A549 treated with CpdA at 1 μM for 4 hours (cell line): ENCODE measurements around the gene EIF4E2. TPM values are rescaled to one million over a fixed set of nuclear protein-coding genes. Genes with fewer than 3 reads are reported as not detected.

Experiments
- total RNA-seq: library from RNA; stranded (reverse); fragments of 200-300 nt; extraction: Qiagen RNA extraction; gene quantifications from 5 replicates; pipeline ENCODE4 v1.2.3, GENCODE V29; 2022; ENCODE audit warnings: low read depth

Gene EIF4E2, protein sequence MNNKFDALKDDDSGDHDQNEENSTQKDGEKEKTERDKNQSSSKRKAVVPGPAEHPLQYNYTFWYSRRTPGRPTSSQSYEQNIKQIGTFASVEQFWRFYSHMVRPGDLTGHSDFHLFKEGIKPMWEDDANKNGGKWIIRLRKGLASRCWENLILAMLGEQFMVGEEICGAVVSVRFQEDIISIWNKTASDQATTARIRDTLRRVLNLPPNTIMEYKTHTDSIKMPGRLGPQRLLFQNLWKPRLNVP
- 89.4 to 249 TPM (median 97.4 TPM) in 5 replicates for total RNA-seq

DNA sequence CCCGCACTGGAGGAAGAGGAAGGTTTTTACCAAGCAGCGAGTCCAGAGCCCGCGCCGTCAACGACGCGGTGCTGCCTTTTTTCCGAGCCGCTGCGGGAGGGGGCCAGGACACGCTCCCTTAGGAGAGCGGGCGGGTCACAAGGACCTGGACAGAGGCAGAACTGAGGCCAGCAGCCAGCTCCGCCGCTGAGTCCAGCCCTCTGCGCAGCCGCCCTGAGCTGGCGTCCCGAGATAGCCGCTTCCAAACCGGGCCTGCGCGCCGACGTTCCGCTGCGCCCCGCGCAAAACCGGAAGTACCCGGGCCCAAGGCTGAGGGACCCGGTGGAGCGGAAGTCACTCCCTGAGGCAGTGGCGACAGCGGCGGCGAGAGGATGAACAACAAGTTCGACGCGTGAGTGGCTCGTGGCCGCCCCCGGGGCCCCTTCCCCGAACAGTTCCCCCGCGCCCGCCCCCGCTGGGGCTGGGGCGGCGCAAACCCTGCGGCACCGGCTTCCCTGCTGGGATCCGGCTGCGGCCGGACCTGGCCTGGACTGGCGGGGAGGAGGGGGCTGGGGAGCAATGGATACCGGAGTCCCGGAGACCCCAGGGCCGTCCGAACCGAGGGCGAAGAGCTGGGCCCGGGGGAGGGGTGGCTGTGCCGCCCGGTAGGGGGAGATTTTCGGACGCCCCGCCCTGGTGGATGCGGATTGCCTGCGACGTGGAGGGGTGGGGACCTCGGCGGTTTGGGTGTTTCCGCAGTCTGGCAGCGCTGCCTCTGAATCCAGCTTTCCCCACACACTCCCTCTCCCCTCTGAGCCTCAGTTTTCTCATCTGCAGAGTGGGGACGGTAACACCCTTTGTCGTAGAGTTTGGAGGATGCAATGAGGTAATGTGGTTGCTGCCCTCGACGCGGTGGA is at the start of gene EIF4E2, which contains the start of gene TIGD1:
TSS of gene EIF4E2 (plus strand) at position 336 of the 896 bp plus-strand sequence. CDS start at position 372, 36 bp downstream.
TSS of gene TIGD1 (minus strand) at position 204 of the 896 bp plus-strand sequence. CDS start 675 bp downstream, outside the sequence.

DNA sequence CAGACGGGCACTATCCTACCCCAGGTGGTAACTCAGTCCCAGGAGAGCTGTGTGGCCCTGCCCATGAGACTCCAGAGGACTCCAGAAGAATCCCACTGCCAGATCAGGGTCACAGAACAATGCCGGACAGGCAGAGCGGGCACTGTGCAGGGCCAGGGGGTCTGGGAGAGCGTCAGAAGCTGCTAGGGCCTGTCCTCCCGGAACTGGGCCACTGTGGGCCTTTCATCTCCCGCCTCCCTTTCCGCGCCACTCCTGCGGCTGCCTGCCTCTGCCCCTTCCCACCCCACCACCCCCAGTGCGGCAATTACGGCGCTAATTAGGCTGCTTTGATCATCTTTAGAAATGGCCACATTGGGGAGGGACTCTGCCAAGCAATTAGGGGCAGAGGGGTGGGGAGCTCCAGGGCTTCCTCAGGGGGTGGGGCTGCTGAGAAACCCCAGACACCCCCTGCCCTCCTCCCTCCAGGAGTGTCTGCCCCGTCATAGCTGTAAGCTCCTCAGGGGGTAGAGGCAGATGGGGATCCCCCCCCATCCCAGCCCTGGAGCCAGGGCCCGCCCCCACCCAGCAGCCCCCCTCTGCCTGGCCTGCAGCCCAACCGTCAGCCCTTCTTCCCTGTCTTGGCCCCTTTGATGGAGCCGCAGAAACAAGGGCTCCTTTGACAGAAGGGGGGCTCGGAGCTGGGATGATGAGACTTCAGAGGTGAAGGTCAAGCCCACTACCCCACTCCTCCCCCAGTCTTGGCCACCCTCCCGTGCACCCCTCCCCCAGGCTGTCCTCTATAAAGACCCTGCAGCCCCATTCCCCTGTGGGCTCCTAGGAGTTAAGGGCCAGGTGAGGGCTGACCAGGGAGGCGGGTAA is 30.7 kb upstream of the EIF4E2 start, which contains the start of gene PRSS56:
TSS of gene PRSS56 (plus strand) at position 808 of the 858 bp plus-strand sequence. CDS start 211 bp downstream, outside the sequence.

DNA sequence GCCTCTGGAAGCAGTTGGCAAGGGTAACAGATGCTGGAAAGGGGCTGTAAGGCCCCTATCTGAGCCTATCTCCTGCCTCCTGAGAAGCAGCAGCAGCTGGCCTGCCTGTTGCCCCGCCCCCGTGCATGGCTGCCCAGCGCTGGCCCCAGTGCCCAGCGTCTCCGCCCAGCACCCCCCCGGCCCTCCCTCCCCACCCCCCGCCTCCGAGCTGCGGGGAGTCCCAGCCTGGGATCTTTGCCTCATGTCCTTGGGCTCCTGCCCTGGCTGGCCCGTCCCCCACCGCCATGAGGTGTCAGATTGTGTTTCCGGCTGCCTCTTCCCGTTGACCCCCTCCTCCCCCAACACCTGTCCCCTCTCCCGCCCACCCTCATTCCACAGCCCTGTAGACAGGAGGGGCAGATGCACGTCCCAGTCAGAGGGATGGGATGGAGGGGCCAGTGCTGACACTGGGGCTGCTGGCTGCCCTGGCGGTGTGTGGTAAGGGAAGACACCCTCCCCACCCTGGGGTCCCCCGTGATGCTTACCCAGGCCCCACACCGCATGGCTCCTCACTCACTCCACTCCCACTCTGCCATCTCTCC is 24.6 kb upstream of the EIF4E2 start, which contains the start of gene CHRND:
TSS of gene CHRND (plus strand) at position 370 of the 581 bp plus-strand sequence. CDS start at position 426, 56 bp downstream.

DNA sequence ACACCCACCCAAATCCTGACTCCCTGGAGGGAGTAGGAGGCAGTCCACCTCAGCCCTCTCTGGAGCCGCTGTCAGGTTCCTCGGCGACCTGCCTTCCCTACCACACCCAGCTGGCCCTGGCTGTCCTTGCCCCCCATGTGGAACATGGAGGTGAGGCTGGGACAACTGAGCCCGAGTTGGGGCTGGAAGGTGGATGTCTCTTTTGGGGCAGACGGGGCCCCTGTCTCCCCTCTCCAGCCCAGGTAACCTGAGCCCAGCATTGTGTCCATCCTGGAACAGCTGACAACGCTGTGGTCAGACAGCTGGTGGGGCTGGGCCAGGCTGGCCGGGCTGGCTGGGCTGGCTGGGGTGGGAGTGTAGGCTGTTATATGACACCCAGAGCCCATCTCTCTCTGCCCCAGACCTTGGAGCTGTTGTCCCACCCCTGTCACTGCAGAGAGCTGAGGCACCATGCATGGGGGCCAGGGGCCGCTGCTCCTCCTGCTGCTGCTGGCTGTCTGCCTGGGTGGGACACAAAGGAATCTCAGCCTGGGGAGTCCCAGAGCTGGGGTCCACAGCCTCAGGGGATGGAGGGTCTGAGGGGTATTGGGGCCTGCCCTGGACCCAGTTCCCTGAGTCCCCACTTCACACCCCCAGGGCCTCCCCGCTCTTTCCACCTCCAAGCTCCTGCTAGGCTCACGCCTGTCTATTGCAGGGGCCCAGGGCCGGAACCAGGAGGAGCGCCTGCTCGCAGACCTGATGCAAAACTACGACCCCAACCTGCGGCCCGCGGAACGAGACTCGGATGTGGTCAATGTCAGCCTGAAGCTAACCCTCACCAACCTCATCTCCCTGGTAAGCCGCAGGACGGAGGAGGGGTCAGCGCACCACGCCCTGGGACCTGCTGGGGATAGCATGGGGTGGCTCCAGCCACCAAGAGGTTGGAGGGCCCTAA is 10.9 kb upstream of the EIF4E2 start, which contains the start of gene CHRNG:
TSS of gene CHRNG (plus strand) at position 395 of the 934 bp plus-strand sequence. CDS start at position 451, 56 bp downstream.

Other genes with a start within 250 kb of the EIF4E2 start
- gene ALPP, start 171.9 kb upstream of the EIF4E2 start, total RNA-seq, result 0.23 to 0.37 TPM (median 0.35 TPM) in 5 replicates
- gene ALPG, start 143.8 kb upstream of the EIF4E2 start, total RNA-seq, result 0.06 to 0.23 TPM (median 0.12 TPM) in 4 of 5 replicates, not detected in the other
- not detected in 5 replicates for gene ALPI, start 94.5 kb upstream of the EIF4E2 start, total RNA-seq
- gene ECEL1, start 62.9 kb upstream of the EIF4E2 start, total RNA-seq, result 0.07 to 0.37 TPM (median 0.10 TPM) in 4 of 5 replicates, not detected in the other
- gene PRSS56, start 30.3 kb upstream of the EIF4E2 start, total RNA-seq, result 0.08 to 0.20 TPM (median 0.14 TPM) in 4 of 5 replicates, not detected in the other
- gene CHRND, start 24.5 kb upstream of the EIF4E2 start, total RNA-seq, result not detected in 5 replicates
- not detected in 5 replicates for gene CHRNG, start 11.0 kb upstream of the EIF4E2 start, total RNA-seq
- gene TIGD1, start 132 bp upstream of the EIF4E2 start, total RNA-seq, result 4.6 to 5.1 TPM (median 4.9 TPM) in 5 replicates
- gene EFHD1, start 82.9 kb downstream of the EIF4E2 start, total RNA-seq, result 1.6 to 2.4 TPM (median 2.3 TPM) in 5 replicates
- gene GIGYF2, start 146.6 kb downstream of the EIF4E2 start, total RNA-seq, result 23.9 to 31.4 TPM (median 28.4 TPM) in 5 replicates
- gene KCNJ13, start 225.9 kb downstream of the EIF4E2 start, total RNA-seq, result not detected in 5 replicates